ENCODE results near the gene GALNT2.

GALNT2 gene

DNA sequence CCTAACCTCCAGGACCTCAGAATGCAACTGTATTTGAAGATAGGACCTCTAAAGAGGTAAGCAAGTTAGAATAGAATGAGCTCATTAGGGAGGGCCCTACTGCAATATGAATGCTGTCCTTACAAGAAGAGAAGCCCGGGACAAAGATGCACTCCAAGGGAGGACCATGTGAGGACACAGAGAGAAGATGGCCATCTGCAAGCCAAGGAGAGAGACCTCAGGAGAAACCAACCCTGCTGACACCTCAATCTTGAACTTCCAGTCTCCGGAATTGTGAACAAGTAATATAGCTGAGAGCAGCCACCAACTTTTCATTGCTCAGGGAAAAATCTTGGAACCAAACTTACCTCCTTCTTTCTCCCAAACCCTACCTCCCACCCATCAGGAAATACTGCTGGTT is 15.0 kb upstream of the GALNT2 start:
- DNase-seq, result no peak

DNA sequence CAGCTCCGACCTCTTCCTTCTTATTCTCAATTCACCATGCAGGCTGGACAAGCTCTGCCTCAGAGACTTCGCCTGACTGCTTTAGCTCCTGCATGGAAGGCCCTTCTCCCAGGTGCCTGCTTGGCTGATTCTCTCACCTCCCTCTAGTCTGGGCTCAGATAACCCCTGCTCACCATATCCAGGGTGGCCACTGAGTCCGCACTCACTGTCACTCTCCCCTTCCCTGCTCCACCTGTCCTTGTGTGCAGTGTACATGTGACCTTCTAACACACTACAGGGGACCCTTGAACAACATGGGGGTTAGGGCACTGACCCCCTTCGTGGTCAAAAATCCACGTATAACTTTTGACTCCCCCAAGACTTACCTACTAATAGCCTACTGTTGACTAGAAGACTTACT is 14.4 kb upstream of the GALNT2 start:
- no peak for DNase-seq

DNA sequence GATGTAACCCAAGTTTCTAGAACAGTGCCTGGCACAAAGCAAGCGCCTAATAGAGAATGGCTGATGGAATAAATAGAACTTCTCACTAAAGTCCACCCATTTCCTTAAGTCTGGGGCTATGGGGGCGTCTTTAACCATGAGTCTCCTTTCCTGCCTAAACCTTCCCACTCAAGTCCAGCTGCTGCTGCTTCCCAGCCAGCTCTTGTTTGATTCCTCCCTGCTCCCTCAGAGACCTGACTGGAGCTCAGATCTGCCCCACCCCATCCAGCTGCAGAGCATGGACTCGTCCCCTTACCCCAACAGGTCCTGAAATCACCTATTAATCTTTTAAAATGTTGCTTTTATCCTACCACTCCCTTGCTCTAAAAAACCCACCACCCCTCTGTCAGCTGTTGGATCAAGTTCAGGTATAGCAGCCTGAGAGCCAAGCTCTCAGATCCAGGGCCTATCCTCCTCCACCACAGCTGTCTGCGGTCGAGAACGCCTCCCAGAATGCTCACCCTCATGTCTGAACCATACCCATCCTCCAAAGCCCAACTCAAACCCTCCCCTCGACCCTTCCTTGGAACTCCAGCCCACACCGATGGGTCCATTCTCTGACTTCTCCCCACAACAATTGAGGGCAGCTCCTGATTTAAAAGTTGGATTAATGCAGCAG is 12.8 kb upstream of the GALNT2 start:
- no peak for DNase-seq

DNA sequence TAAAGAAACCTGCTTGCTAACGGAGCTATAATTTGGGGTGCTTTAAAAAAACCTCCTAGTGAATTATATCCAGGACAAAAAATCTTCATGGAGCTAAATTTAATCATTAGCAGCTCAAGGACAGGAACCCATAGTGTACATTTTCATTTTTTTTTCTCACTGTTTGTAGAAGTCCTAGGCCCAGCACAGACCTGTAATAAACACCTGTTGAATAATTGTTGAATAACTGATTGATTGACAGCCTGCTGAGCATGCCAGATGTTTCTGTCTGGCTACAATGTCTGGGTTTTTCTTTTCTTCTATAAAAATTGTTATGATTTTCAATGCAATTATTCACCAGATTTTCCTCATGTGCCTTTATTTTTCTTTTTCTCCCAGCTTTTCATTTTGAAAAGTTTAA is 10.9 kb upstream of the GALNT2 start:
- no peak for DNase-seq

DNA sequence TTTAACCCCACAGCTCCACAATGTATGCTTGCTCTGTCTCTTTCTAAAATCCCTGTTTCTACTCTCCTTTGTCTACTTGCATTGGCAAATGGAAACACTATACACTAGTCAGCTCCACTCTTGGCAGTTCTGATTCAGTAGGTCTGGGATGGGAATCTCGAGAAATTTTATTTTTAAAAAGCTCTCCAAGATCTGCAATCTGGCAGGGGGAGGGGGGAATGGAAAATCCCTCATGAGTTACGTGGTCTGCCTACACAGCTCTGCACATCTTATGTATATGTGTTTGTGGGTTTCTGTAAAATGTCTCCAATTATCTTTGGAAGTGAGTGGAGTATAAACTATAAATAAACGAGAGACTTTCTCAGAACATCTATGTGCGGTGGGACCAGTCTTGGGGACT is 9.9 kb upstream of the GALNT2 start:
- no peak for DNase-seq

DNA sequence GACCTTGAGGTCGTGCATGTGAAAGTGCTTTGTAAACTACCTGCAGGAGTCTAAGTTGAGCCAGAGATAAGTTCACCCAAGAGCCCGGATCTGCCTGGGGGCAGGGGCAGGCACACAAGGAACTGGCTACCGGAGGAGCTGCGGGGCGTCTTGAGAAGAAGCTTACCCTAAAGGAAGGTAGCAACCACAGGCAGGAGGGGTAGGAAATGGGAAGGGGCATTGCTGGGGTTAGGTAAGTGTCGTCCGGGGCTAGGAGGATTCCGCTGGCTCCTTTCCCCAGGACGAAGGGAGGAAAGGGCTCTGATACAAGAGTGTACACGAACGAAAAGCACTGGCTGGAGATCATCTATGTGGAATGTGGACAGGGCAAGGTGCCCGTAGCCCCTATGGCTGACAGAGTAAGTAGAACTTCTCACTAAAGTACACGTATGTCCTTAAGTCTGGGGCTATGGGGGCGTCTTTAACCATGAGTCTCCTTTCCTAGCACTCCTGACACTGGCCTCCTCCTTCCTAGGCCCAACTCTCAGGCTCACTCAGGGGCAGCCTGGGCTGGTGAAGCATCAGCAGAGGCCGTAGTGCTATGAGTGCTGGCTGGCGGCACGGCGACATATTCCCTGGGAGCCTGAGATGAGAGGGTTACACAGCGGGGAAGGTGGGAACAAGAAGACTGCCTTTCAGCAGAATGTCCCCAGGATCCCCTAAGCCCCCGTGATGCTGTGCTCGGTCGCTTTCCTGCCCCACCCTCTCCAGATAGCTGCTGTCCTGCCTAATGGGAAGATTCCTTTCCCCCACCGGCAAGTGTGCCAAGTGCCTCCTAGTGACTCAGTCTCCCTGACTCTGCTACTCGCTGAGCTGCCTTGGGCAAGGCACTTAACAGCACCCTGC is 9.1 kb upstream of the GALNT2 start:
- DNase-seq, result no peak

DNA sequence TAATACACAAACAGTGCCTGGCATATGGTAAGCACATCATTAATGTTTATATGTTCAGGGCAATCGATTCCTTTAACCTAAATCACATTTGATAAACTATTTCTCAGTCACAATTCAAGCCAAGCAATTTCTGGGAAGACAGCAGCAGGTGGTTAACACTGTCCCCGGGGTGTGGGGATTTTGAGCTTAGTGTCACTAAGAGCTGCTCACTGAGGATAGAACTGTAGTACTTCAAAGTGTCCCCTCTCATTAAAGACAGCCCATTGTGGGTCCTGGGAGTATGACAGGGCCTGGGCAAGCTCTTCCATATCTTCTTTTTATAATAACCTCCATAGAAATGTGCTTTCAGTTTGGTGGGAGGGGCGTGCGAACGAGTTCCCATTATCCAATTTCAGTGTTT is 8.4 kb upstream of the GALNT2 start:
- DNase-seq, result no peak

DNA sequence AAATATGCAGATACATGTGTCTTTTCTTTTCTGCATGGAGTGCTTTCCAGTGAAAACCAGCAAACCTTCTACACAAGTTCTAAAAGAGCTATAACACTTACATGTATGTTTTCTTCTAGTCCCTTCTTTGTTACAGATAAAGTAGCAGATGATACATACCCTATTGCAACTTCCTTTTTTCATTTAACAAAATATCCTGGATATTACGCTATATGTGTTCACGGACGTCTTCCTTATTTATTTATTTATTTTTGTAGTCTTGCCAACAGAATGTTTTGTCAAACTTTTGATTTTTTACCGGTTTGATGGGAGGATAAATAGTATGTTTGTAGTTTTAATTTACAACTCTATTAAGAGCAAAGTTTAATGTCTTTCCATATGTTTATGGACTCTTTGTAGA is 5.2 kb upstream of the GALNT2 start:
- no peak for DNase-seq

DNA sequence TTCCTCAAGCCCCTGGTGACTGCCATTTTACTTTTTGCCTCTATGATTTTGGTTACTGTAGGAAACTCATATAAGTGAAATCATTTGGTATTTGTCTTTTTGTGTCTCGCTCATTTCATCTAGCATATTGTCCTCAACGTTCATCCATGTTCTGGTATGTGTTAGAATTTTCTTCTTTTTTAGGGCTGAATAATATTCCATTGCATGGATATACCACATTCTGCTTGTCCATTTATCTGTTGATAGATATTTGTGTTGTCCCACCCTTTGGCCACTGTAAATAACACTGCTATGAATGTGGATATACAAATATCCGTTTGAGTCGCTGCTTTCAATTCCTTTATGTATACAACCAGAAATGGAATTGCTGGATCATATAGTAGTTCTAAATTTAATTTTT is 4.5 kb upstream of the GALNT2 start:
- DNase-seq, result no peak

DNA sequence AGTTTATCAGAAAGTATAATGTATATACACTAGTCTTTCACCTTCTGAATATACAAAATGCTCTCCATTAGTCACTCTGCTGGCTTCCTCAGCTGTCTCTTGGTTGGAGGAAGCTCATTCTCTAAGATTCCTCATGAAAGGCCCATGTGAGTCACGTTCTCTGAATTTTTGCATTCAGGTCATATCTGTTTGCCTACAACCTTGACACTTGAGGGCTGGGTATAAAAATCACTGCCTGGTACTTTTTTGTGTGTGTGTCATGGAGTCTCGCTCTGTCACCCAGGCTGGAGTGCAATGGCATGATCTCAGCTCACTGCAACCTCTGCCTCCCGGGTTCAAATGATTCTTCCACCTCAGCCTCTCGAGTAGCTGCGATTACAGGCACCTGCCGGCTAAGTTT is 2.8 kb upstream of the GALNT2 start:
- DNase-seq, result no peak

DNA sequence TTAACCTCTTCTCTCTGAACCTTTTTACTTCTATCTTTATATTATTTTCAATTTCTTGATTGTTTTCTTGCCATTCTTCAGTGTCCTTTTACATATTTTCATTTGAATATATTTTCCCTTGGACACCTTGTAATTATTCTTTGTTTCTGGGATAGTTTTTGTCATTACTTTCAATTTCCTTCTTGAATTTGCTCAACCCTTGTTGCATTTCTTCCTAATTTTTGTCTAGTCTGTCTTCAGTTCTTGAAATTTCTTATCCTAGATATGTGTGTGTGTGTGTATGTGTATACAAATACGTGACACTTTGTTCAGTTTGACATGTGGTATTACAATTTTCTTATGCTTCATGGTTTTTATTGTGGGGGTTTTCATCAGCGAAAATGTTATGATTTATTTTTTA is 1.9 kb upstream of the GALNT2 start:
- no peak for DNase-seq

DNA sequence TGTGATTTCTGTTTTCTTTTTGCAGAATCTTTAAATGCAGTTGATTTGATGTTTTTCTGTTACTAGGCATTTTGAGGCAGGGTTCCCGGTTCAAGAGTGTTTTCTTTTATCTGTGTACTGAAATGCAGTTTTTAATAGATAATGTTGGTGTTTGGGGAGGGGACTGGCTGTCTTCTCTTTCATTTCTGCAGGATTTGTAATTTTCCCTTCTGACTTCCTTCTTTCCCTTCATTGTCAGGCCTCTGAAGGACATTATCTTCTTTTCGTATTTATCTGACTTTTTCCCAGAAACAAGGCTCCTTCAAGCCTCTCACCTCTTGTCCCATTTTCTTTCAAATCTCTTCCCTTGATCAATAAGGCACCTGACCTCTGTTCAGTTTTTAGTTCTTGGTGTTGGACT is 1.5 kb upstream of the GALNT2 start:
- no peak for DNase-seq

DNA sequence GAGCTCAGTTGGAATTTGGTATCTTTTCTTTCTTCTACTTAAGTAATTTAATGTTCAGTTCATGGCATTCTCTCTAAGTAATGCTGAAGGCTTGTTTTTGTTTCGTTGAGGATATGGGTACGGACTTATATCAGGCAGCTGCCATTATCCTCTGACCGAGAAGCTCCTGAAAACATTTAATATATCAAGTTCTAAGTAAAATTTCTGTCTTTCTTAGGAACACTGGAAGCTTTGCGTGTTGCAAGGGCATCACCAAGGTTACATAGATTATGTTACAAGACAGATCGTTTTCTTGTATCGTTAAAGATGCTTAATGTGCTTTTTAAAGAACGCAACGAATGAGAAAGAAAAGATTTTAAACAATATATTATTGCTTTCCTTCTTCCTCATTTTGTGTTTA is 1.0 kb upstream of the GALNT2 start:
- no peak for DNase-seq

DNA sequence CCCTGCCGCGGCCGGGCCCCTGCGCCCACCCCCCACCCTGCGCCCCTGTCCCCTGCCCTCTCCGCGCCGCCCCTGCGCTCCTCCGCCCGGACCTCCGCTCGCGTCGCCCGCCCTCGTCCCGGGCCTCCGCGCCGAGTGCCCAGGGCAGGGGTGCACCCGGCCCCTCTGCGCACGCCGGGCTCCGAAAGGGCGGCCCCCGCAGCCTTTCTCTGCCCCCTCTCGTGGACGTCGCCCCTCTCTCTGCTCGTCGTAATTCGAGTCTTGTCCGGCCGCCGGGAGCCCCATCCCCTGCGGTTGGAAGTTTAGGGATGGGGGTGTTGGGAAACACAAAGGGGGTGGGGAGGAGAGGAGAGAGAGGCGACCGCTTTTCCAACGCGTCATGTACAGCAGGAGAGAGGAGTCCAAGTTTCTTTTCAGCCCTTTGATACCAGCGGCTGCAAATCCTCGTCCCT is 407 bp downstream of the GALNT2 start:
- DNase-seq, result no peak

DNA sequence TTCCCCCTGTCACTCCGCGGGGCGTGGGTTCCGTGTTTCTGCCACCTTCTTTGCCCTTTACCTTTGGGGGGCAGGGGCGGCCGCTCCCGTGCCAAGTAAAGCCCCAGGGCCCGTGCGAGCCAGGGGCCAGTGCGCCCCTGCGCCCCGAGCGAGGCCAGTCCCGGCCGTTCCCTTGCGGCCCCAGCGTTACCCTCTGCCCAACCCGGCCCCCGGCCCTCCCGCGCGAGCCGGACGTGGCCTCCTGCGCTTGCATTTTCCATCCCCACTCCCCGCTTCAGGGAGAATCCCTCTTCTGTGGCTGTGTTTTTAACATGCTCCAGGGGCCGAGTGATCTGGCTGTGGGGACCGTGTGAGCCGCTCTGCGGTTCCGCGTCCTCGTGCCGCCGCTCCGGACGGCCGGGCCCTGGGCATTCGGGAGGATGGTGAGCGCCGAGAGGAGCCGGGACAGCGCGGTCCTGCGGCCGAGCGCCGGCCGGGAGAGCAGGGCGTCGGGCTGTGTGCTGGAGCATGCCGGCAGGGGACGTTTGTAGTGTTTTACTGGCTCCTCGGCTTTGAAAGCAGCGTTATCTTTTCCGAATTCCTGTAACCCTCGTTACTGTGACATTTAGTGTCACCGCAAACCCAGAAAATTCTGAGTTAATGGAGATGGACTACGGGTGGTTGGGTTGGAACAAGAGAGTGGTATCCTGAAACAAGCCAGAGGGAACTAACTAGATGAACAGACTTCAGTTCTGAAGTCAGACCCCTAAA is 1.0 kb downstream of the GALNT2 start:
- DNase-seq, result no peak

DNA sequence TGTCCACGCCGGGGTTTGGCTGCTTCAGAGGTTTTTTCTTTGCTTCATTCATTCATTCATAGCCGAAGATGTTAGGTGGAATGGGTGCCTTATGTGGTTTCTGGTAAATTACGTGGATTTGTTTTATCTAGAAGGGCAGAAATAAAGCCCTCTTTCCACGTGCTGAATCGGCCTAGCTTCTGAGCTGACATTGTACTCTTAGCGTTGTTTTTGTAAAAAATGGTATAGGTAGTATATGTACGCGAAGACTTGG is 1.5 kb downstream of the GALNT2 start:
- DNase-seq, result no peak

DNA sequence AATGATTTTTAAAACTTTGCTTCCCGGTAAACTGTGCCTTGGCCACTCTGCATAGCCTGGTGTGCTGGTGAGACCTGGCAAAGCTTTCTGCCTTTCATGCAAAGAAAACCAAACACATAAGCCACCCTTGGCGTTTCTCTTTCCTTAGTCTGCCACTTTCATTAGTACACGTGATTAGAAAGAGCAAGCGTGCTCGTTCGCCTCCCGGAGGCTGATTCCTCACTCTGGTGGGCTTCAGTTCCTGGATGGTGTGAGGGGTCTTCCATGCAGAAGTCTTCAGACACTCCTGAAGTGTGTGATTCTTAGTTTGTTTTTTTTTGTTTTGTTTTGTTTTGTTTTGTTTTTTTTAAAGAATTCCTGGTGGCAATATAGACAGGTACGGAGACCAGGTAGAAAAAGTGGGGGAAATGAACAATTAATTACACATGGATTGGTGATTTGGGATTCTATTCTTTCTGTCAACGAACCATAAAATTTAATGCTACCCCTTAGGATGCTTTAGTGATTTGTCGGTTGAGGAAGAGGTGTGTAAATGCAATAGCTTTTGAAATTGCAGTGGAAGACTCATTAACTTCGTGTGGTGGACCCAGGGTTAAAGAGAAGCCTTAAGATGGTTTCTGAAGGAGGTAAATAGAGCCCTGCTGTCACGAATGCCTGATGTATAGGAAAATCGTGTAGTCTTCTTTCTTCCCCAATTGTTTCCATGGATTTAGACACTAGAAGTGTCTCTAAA is 2.1 kb downstream of the GALNT2 start:
- DNase-seq, result no peak

DNA sequence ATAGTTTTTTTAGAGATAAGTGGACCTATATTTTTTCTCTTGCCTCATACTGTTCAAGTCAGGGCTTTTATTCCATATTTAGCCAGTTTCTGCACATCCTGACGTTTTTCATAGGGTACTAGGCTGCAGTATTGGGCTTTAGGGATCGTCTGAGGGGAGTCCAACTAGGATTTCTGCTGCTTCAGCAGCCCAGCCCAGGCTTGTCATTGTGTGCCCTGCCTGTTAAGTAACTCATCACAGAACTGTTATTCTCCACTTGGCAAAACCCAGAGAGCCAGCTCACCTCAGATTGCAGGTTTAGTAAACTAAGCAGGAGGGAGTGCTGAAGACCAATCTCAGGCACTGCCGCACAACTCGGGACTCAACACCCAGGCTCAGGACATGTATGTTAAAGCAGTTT is 2.8 kb downstream of the GALNT2 start:
- DNase-seq, result no peak

DNA sequence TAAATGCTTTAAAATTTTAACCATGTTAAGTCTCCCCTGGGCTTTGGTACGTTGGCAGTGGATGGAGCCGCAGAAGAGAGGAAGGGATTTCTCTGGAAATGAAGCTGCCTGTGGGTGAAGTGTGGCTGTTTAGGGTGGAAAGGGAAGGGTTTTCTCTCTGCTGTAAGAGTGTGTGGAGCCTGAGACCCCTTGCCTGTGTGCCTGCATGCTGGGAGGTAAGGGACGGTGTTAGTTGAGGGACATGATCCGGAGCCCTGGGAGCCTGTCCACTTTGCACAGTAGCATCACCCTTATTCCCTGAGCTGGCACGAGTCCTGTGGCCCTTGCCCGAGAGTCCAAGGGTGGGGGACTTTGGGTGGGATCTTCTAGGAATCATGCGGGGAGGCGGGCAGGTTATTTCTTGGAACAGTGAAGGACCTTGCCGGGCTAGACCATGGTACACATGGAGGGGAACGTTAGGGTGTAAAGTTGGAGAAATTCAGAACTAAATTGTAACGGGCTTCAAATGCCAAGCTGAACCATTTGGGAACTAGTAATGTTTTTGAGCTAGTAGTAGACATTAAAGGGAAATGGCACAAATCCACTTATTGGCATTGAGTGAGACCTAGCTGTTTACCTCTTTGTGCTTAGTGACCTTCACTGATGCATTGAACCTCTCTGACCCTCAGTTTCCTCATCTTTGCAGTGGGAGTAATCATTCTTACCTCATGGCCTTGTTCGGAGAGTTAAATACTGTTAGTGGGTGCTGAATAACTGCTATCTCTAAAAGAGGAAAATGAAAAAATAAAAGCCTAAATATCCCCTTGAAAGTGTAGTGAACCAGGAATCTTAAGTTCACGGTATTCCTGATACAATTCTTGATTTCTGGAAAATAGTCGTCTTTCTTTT is 3.5 kb downstream of the GALNT2 start:
- DNase-seq, result no peak

DNA sequence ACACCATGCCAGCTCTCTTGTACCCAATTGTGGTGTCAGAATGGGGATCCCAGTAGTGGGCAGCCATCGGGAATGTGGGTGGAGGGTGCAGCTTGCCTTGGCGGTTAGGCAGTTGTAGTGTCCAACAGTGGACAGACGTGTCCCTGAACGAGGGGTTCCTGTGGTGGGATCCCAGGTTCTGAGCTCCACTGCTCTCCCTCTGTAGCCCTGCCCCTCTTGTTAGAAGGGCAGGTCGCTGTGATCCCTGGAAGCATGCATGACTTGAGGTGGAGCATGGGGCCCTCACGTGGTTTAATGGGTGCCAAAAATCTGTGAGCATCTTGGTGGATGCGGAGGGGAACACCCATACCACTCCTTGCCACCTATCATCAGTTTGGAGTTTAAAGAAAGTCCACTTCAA is 4.3 kb downstream of the GALNT2 start:
- no peak for DNase-seq

DNA sequence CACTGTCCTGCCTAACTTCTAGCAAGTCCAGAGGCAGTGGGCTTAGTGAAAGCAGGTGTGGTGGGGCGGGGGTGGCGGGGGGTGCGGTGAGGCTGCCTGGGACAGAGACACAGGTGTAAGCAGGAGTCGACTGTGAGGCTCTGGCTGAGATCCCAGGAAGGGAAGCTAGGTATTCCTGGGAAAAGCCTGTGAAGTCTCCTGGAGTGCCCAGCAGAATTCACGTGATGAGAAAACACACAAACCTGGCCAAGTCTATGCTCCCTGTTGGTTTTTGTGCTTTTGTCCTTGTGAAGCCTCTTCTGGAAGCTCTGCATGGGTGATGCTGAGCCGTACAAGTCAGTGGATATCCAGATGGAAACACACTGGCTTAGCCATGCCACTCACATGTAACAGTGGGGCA is 5.3 kb downstream of the GALNT2 start:
- no peak for DNase-seq

DNA sequence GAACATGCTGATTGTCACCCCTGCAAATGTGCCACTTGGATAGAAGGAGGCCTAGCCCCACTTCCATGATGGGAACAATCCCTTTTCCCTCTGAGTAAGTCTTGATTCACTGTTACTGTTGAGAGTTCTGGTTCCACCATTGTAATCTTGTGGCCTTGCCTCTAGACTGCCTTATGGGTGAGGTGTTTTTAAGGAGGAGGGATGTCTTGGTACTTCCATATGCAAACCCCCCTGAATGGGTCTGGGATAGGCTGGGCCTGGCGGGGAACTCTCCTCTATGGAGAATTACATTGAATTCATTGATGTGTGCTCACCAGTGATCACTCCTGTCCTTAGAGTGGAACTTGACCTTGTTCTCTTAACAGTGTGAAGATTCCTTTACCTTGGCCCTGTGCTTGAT is 5.8 kb downstream of the GALNT2 start:
- no peak for DNase-seq
